Endometrium (tissue), 2 donors: ENCODE data around the gene TPPP.
"Not testable (repeated sequence)": the region's sequence is repeated elsewhere in the genome, so short reads cannot be mapped to it uniquely, and the experiment has no call there.

Experiments
- FAIRE-seq: peaks from 2 replicates; lab custom pipeline; 2012; peaks lifted over from hg19 to GRCh38; lab: Jason Lieb, UNC
- donor health status: control.
- donor health status: control.

Gene TPPP

GRCh38 chr5:693271-694041 lies at the start of gene TPPP:
TPPP (minus strand) TSS chr5:693352; CDS start chr5:678060, 15,292 bp downstream.
- not testable (repeated sequence) for FAIRE-seq

DNA sequence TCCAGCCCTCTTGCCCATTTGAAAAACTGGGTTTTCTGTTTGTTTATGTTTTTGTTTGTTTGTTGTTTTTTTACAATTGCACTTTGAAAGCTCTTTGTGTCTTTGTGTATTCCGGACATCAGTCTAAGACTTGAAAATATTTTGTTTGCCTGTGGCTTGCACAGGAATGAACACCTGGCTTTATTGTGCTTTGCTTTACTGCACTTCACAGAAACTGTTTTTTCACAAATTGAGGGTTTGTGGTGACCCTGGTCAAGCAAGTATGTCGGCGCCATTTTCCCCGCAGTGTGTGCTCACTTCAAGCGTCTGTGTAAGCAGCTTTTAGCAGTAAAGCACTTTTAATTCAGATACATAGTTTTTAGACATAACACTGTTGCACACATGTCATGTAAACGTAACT lies 49.1 kb upstream of the TPPP start:
- not testable (repeated sequence) for FAIRE-seq

DNA sequence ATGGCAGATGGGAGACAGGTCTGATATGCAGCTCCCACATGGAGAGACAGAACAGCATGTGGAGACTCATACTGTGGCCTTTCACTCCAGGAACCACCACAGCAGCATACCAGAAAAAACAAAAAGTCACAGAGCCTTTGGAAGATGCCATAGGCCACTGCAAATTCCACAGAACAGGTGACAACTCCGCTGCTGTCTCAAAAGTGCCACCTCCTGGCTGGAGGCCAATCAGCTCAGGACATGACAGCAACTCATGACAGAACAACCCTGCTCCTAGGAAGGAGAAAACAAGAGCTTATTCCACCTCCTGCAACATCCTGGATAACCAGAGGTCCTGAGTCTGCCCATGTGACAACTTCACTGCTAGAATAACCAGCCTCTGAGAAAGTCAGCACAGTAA lies 41.0 kb upstream of the TPPP start:
- not testable (repeated sequence) for FAIRE-seq

GRCh38 chr5:732754-733454 lies 39.8 kb upstream of the TPPP start:
- FAIRE-seq, result not testable (repeated sequence)

GRCh38 chr5:729225-729624 lies 36.1 kb upstream of the TPPP start:
- FAIRE-seq, result not testable (repeated sequence)

DNA sequence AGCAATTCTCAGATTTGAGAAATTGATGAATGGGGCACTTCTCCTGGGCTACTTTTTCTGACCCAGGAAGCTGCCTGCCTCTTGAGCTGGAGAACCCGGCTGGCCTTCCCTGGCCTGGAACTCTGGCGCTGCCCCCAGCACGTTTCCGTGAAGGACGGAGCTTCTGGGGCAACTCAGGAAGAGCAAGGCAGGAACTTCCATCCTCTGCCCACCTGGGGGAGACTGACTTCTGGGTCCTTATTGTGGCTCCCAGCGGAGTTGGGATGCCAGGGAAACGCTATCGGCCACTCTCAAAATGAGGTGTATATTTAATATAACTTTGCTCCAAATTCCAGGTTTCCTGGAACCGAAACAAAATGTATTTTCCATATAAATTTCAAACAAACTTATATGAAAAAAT lies 33.9 kb upstream of the TPPP start:
- FAIRE-seq, result not testable (repeated sequence)

GRCh38 chr5:723865-724264 lies 30.7 kb upstream of the TPPP start:
- not testable (repeated sequence) for FAIRE-seq

GRCh38 chr5:723309-723708 lies 30.2 kb upstream of the TPPP start:
- FAIRE-seq, result not testable (repeated sequence)

- FAIRE-seq, result not testable (repeated sequence)
Measured at GRCh38 chr5:719379-719778, 26.2 kb upstream of the TPPP start.

- no peak for FAIRE-seq
Measured at GRCh38 chr5:717143-717542, 24.0 kb upstream of the TPPP start.

DNA sequence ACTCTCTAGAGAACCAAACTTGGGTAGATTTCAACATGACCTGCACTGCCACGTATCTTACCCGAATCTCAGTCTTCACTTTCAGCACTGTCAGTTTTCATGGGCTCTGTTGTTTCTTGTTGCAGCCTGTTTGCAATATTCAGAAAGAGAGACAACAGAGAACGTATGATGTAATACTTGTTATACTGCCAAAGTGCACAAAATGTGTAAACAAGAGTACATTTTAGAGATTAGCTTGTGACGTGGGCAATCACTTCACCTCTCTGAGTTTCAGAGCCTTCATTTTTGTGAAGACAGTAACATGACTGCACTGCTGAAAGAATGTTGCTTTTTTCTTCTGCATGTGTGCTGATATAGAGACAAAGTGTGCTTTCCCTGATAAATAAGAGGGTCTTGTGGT lies 23.6 kb upstream of the TPPP start:
- FAIRE-seq, result not testable (repeated sequence)

GRCh38 chr5:715636-716035 lies 22.5 kb upstream of the TPPP start:
- not testable (repeated sequence) for FAIRE-seq

GRCh38 chr5:714215-715118 lies 21.3 kb upstream of the TPPP start:
- not testable (repeated sequence) for FAIRE-seq

DNA sequence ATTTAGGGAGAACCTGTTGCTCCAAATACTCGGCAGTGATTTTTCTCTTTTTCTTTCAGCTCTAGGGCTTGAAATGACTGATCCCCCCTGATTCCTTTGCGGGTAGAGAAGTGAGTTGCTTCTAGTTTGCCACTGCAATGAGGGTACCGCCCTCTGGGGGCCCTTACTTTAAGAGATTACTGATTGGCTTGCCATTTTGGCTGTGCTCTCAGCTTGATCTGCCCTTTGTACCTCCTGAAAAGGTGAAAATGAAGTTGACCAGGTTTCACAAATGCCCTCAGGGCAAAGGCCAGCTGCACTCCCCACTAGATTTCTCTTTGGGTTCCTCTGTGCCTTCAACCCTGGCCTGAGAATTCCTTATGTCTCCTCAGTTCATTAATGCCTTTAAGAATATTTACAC lies 20.5 kb upstream of the TPPP start:
- FAIRE-seq, result not testable (repeated sequence)

- FAIRE-seq, result not testable (repeated sequence)
Measured at GRCh38 chr5:708848-709517, 15.8 kb upstream of the TPPP start.

DNA sequence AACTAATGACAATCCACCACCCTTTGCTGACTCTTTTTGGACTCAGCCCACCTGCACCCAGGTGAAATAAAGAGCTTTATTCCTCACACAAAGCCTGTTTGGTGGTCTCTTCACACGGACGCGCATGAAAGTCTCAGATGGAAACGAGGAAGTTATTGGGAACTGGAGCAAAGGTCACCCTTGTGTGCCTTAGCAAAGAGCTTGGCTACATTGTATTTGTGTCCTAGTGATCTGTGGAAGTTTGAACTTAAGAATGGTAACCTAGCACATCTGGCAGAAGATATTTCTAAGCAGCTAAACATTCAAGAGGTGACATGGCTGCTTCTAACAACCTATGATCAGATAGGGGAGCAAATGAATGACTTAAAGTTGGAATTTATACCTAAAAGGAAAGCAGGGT lies 15.2 kb upstream of the TPPP start:
- FAIRE-seq, result not testable (repeated sequence)

- FAIRE-seq, result not testable (repeated sequence)
Measured at GRCh38 chr5:706127-706526, 13.0 kb upstream of the TPPP start.

- FAIRE-seq, result not testable (repeated sequence)
Measured at GRCh38 chr5:696753-697702, 3.9 kb upstream of the TPPP start.

DNA sequence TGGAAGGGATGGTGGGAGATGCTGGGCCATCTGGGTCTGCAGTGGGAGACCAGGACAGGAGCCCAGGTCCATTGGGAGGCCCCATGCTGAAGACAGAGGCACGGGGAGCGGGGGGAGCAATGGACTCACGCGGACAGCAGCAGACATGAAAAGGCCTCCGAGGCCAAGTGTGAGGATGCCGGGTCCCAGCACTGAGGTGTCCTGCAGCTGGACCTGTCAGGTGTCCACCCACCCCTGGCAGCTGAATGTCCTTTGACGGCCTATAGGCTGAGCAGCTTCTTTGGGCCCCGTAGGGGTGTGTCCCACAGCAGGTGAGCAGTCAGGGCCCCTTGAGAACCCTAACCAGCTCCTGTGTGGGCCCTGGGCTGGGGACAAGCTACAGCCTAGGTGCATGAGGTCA lies 3.0 kb upstream of the TPPP start:
- FAIRE-seq, result not testable (repeated sequence)

DNA sequence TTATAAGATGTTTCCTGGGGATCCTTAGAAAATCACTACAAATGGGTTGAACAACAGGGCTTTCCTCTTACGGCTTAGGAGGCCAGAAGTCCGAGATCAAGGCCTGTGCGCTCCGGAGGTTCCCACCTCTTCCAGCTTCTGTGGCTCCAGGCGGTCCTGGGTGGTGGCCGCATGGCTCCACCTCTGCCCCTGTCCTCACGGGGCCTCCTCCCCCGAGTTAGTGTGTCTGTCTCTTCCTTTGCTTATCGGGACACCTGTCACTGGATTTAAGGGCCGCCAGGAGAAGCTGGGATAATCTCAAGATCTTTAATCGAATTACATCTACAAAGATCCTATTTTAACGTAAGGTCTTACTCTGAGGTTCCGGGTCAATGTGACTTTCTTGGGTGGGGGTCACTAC lies 2.3 kb upstream of the TPPP start:
- not testable (repeated sequence) for FAIRE-seq

GRCh38 chr5:694042-694431 lies 885 bp upstream of the TPPP start:
- FAIRE-seq, result not testable (repeated sequence)
